Measurements from ENCODE around the gene SIPA1L2.

Gene SIPA1L2

DNA sequence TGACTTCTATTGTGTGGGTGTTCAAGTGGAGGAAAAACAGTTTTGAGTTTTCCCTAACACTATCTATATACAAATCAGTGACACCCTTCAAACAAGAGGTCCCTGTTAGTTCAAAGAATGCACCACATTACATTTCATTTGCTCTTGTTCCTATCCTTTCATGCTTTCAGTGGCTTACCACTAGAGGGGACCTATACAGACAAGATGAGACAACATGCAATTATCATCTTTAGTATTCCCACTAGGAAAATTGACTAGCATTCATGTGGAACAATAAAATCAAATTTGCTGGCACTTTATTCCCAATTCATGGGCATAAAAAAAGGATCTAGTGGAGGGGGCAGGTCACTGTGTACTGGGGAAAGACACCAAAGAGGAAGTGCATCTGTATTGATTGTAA lies 13.3 kb upstream of the SIPA1L2 start:
- H3K27ac ChIP-seq (replicated peaks) = no peak overlapping the region
- H3K27me3 ChIP-seq (ENCODE audit: insufficient read depth, poor library complexity, severe bottlenecking) = no peaks in the 10 kb centered on the region
- no peak for TF ChIP-seq POLR2AphosphoS5 (IDR thresholded peaks at IDR 0.05; ENCODE audit: low read depth)
- TF ChIP-seq REST (IDR thresholded peaks at IDR 0.05; ENCODE audit: insufficient replicate concordance, low read depth) = no peak
- no peak for TF ChIP-seq GABPA (IDR thresholded peaks at IDR 0.05; ENCODE audit: low read depth)
- TF ChIP-seq, protein P1, sequence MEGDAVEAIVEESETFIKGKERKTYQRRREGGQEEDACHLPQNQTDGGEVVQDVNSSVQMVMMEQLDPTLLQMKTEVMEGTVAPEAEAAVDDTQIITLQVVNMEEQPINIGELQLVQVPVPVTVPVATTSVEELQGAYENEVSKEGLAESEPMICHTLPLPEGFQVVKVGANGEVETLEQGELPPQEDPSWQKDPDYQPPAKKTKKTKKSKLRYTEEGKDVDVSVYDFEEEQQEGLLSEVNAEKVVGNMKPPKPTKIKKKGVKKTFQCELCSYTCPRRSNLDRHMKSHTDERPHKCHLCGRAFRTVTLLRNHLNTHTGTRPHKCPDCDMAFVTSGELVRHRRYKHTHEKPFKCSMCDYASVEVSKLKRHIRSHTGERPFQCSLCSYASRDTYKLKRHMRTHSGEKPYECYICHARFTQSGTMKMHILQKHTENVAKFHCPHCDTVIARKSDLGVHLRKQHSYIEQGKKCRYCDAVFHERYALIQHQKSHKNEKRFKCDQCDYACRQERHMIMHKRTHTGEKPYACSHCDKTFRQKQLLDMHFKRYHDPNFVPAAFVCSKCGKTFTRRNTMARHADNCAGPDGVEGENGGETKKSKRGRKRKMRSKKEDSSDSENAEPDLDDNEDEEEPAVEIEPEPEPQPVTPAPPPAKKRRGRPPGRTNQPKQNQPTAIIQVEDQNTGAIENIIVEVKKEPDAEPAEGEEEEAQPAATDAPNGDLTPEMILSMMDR (IDR thresholded peaks at IDR 0.05; ENCODE audit: insufficient read depth, low read length) = no peak
- no peak for DNase-seq (ENCODE audit: low read depth in 1 of 2, low spot score in 1 of 2)
- H3K4me3 ChIP-seq (replicated peaks; ENCODE audit: insufficient read depth, low read length) = no peak overlapping the region

- DNase-seq (ENCODE audit: low read depth in 1 of 2, low spot score in 1 of 2) = no peak
- Histone ChIP-seq H3K27ac (replicated peaks) (no peak overlapping the region), H3K27me3 (ENCODE audit: insufficient read depth, poor library complexity, severe bottlenecking) (no peaks in the 10 kb centered on the region), H3K4me3 (replicated peaks; ENCODE audit: insufficient read depth, low read length) (no peak overlapping the region)
- TF ChIP-seq, protein P1 (IDR thresholded peaks at IDR 0.05; ENCODE audit: insufficient read depth, low read length) = no peak
- TF ChIP-seq SPI1 (IDR thresholded peaks at IDR 0.05; ENCODE audit: borderline replicate concordance, low read depth) = no peak
- TF ChIP-seq POLR2AphosphoS5 (IDR thresholded peaks at IDR 0.05; ENCODE audit: low read depth) = no peak
- TF ChIP-seq REST (IDR thresholded peaks at IDR 0.05; ENCODE audit: insufficient replicate concordance, low read depth) = no peak
- TF ChIP-seq GABPA (IDR thresholded peaks at IDR 0.05; ENCODE audit: low read depth) = no peak
Observed at GRCh38 chr1:232641507-232641906, 11.6 kb upstream of the SIPA1L2 start.

- Histone ChIP-seq H3K27me3 (ENCODE audit: insufficient read depth, poor library complexity, severe bottlenecking) (no peaks in the 10 kb centered on the region), H3K4me3 (replicated peaks; ENCODE audit: insufficient read depth, low read length) (no peak overlapping the region), H3K27ac (replicated peaks) (no peak overlapping the region)
- DNase-seq (ENCODE audit: low read depth in 1 of 2, low spot score in 1 of 2) = no peak
- no peak for TF ChIP-seq REST (IDR thresholded peaks at IDR 0.05; ENCODE audit: insufficient replicate concordance, low read depth)
- no peak for TF ChIP-seq SPI1 (IDR thresholded peaks at IDR 0.05; ENCODE audit: borderline replicate concordance, low read depth)
- TF ChIP-seq, protein P1 (IDR thresholded peaks at IDR 0.05; ENCODE audit: insufficient read depth, low read length) = no peak
- no peak for TF ChIP-seq POLR2AphosphoS5 (IDR thresholded peaks at IDR 0.05; ENCODE audit: low read depth)
- TF ChIP-seq GABPA (IDR thresholded peaks at IDR 0.05; ENCODE audit: low read depth) = no peak
Observed at GRCh38 chr1:232636799-232637198, 6.9 kb upstream of the SIPA1L2 start.

Data from HL-60 (cell line).